ENCODE measurements around the gene TXK.

Gene TXK

DNA sequence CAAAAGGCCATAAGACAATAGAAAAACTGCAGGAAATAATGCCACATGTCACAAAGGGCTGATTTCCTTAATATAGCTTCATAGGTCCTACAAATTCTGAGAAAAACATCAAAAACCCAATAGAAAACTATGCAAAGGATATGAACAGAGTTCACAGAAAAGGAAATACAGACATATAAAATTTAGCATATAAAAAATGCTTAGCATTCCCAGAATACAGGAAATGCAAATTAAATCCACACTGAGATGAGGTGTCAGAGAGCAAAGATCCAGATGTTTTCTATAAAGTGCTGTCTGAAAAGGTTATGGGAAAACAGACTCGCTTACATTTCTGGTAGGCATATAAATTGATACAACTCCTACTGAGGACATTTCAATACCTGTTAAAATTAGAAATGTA is 33.8 kb downstream of the TXK start:
- FAIRE-seq, result no peak

DNA sequence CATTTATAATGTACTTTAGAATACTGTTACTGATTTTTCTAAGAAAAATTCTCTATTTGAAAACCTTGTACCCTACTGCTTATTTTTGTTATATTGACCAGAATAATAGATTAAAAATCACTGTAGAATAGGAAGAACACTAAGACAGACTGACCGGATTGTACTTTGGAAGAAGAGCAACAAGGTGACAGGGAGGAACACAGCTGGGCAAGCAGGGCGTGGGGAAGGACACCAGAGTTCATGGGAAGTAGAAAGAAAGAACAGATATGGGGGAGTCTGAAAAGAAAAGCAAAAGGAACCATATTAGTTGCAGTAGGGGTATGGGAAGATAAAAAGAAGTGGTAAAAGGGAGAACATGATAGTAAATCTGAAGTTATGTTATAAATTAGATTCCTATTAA is 38.6 kb downstream of the TXK start:
- FAIRE-seq, result no peak

DNA sequence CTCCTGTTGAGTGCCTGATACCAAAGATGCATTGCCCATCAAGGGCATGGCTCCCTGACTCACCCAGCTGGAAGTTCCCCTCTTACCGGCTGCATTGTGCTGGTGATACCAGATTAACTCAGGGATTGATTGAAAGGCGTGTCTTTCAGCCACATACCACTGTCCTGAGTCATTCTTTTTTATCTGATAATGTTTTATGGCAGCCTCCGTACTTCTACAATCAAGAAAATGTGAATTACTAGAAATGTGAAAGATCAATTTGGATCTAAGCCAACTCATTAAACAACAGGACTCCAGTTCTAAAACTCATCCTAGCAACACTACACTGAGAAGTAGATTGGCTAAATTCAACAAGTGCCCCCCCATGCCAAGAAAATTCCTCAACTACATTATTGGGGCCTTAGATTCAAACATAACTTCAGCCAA is 40.0 kb downstream of the TXK start:
- no peak for FAIRE-seq

DNA sequence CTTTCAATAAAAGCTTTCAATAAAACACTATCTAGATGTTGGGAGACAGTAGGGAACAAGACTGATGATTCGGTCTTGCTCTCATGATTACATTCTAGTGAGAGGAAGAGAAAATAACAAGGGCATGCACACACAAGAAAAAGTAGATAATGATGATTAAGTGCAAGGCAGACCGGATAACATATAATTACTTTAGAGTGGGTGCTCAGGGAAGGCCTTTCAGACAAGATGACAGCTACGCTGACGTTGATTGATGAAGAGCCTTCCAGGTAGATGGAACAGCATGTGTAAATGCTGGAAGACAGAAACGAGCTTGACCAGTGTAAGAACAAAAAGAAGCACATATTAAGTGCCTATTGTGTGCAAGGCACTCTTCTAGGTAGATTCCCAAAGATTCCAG is 43.4 kb downstream of the TXK start:
- no peak for FAIRE-seq

DNA sequence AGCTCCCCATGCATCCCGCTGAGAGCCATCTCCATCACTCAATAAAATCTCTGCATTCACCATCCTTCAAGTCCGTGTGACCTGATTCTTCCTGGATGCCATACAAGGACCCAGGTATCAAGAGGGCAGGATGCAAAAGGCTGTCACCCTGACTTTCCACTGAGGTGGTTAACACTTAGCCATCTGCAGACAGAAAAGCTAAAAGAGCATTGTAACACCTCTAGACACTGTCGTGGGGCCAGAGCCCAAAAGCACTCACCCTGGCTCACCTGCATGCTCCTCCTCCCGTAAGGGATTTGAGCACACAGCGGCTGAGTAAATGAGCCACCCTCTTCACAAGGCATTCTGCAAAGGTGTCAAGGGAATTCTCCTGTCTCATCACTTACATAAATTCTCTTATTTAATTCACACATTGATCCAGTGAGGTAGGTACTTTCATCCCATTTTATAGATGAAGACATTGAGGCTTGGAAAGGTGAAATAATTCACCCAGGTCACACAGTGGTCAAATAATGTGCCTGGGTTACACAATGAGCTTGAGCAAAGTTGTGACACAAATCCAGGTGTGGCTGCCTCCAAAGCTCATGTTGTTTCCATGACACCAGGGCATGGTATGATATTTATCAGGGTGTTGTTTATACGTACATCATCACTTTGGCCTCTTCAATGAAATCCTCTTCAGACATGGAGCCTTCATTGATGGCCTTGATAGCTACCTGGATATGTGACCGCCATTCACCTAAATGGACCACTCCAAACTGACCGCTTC is 48.0 kb downstream of the TXK start:
- FAIRE-seq, result no peak

DNA sequence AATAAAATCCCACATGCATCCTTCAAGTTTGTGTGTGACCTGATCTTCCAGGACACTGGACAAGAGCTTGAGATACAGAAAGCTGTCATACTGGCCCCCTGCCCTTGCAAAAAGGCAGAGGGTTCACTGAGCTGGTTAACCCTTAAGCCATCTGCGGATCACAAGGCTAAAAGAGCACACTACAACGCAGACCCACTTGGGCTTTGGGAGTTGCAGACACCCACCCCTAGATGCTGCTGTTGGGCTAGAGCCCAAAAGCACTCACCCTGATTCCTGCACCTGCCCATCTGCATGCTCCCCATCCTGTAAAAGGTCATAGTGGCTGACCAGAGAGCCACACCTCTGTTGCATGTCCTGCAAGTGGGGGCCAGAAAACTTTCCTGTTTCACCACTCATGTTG is 51.1 kb downstream of the TXK start:
- no peak for FAIRE-seq

DNA sequence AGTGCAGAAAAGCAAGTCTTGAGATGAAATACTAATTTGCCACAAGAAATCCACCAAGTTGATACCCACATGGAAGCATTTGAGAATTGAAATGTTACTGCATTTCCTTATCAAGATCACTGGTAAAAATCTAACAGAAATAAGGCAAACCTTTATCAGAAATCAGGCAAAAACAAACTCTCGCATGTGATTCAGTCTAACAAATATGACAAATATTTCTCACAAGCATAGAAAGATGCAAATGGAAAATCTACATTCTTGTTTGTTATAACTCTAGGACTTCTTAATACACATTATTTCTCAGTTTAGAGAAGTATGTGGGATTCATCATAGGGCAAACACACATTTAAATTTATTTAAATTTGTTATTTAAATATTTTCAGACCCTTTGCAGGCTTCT is 52.9 kb downstream of the TXK start:
- no peak for FAIRE-seq

DNA sequence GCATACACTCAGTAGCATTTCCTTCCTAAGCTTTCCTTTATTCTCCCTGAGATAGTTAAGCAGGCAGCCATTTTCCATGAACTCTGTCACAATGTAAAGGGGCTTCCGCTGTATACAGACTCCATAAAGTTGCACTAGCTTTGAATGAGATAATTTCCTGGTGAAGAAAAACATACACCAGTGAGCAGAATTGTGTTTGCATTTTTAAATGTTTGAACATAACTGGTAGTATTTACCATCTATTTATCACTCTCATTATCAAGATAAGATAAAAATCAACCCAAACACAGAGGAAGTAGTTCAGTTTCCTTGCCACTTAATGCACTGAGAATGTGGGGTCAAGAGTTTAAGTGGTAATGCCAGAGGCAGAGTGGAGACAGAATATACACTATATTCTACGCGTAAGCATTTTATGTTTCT is 54.1 kb downstream of the TXK start:
- FAIRE-seq, result no peak

DNA sequence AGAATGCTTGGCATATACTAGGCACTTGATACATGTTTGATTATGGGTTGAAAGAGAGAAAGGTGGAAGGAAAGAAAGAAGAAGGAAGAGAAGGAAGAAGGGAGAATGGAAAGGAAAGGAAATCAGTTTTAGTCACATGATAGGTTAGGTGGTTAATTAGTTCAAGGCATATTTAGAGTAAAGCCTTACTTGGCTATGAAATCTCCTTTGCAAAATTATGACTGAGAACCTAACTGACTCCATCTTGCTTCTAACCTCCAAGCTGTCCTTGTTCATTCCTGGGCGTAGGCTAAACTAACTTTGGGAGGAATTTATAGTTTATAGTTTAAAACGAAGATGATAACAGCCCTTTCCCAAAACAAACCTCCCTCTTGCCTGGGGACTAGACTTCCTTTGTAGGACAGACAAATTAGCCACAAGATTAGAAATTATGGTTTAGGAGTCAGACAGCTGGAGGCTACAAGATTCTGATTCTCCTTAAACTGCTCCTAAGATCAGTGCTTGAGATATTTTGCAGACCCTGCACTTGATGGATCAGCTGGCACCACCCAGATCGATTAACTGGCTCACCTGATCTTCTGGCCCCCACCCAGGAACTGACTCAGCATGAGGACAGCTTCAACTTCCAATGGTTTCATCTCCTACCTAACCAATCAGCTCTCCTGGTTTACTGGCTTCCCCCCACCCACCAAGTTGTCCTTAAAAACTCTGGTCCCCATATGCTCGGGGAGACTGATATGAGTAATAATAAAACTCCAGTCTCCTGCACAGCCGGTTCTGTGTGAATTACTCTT is 55.0 kb downstream of the TXK start:
- no peak for FAIRE-seq

DNA sequence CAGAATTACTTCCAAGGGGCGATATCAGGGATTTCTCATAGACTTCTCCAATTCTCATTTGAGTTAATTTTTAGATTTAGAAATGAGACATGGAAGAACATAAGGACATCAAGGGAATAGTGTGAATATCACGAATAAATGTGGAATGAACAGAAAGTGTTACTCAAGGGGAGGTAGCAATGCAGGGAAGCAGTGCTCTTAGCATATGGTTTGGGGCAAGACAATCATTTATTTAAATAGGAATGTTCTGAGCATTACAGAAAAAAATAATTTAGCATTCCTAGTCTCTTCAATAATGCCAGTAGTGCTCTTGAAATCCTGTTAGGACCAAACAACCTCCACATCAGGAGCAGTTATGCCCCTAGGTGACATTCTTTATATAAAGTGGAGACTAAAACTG is 55.6 kb downstream of the TXK start:
- FAIRE-seq, result no peak

DNA sequence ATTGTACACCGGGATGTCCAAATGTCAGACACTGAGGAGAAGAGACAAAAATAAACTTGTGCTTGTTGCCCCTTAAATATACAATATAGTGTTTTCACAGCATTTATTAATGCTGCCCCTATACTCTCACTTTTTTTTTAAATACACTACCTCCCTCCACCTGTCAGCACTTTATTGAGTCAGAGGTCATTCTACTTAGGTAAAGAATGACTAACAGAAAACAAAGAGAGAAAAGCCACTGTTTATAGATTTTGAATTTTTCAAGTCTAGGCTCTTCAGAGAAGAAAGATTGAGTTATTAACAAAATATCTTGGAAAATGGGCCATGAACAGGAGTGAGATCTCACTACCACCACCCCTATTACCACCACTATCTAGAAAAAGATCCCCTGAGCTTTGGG is 59.4 kb downstream of the TXK start:
- no peak for FAIRE-seq

DNA sequence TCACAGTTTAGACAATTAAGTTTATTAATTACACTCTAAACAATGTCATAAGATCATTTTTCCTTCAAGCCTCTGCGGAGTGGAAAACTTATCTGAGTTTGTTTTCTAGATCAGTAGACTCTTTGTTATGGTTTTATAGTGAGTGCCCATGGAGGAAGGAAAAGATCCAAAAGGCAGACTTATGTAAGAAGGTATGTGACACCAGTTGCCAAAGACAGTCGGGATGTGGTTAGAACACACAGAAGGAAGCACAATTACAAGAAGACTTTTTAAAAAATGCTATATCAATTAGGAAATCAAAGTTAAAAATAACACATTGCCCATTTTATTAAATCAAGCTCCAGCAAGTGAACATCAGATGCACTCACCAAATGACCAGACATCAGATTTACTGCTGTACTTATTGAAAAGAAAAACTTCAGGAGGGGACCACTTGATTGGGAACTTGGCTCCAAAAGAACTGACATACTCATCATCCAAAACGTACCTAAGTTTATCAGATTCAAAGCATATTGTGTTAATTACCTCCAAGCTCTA is 60.4 kb downstream of the TXK start:
- peak; percentile 33 for FAIRE-seq

DNA sequence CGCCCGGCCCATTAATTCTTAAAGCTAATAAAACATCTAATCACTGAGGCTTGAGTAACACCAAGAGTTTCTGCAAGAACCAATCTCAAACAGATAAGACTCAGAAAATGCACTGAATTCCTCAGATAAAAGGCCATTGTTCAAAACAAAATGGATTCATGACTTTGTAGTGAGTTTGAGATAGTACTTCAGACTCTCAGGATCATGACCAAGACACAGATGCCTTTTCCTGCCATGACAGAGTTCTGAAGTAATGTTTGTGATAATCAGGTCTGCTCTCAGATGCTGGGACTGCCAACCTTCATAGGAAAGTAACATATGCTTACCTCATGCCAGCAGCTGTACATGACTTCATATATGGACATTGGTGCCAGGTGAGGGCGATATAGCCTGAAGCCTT is 62.9 kb downstream of the TXK start:
- FAIRE-seq, result no peak

DNA sequence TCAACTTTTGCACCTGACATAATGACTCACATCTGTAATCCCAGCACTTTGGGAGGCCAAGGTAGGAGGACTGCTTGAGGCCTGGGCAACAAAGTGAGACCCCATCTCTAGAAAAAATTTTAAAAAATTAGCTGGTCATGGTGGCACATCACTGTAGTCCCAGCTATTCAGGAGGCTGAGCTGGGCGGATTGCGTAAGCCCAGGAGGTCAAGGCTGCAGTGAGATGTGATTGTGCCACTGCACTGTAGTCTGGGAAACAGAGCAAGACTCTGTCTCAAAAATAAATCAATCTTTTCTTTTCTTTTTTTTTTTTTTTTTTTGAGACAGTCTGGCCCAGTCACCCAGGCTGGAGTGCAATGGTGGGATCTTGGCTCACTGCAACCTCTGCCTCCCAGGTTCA is 65.0 kb downstream of the TXK start:
- FAIRE-seq, result no peak

DNA sequence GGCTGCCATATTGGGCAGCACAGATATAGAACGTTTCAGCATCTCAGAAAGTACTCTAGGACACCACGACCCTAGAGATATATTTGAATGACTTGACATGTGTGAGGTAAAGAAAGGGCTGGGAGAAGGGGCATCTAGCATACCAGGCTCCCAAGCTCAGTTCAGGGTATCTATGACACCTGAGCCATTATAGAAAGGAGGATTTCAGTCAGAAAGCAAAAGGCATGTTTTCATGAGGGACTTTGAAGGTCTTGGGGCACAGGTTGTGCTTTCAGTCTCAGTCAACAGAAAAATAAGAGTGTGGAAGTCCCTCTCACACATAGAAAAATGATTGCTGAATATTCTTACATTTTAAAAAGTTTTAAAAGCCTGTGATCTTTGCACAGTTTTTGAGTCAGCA is 65.9 kb downstream of the TXK start:
- FAIRE-seq, result no peak

DNA sequence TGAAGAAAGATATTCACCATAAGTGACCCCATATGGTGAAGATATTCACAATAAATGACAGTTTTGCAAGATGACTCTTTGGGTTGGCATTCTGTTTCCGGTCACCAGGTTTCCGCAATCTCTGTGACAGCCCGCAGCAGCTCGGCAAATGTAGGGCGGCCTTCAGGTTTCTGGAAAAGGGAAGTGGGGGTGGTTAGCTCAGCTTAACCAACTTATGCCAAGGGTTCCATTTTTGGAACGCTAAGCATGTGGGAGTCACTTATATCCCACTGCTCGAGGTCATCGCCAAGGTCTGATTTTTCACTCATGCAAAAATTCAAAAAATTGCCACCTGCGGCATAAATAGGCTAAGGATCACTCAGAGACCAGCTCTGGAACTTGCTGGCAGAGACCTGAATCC is 66.5 kb downstream of the TXK start:
- no peak for FAIRE-seq

DNA sequence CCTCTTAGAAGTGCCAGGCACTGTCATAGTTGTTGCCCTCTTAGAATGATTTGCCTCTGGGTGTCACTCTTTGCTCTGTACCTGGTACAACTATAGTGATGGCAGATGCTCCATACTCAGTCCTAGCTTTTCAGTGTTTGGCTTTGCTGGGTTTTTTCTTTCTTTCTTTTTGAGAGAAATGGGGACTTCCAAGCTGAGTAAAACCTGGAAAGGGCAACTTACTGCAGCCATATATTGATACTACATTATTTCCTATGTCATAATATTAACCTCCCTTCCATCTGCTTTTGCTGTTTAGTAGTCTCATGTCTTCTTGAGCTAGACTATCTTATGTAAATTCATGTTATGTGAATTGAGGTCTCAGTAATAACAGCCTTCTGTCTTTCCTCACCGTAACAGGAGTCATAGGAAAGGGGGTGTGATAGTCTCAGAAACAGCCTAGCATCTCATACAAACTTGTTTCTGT is 68.4 kb downstream of the TXK start:
- no peak for FAIRE-seq

DNA sequence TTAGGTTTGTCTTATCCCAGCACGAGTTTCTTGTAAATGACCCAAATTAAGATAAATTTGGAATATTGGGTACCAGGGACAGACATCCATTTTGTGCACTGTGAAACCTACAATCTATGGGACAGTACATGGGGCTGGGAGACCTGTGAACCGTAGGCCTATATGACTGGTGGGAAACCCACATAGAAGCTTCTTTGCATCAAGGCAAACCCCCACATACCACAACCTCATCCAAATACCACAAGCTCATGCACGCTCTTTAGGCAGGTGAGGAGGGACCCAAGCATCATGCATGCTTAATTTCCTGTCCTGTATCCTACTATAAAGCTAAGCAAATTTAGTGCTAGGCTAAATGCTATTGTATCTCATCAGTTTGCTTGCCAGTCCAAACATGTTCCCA is 69.7 kb downstream of the TXK start:
- FAIRE-seq, result no peak

DNA sequence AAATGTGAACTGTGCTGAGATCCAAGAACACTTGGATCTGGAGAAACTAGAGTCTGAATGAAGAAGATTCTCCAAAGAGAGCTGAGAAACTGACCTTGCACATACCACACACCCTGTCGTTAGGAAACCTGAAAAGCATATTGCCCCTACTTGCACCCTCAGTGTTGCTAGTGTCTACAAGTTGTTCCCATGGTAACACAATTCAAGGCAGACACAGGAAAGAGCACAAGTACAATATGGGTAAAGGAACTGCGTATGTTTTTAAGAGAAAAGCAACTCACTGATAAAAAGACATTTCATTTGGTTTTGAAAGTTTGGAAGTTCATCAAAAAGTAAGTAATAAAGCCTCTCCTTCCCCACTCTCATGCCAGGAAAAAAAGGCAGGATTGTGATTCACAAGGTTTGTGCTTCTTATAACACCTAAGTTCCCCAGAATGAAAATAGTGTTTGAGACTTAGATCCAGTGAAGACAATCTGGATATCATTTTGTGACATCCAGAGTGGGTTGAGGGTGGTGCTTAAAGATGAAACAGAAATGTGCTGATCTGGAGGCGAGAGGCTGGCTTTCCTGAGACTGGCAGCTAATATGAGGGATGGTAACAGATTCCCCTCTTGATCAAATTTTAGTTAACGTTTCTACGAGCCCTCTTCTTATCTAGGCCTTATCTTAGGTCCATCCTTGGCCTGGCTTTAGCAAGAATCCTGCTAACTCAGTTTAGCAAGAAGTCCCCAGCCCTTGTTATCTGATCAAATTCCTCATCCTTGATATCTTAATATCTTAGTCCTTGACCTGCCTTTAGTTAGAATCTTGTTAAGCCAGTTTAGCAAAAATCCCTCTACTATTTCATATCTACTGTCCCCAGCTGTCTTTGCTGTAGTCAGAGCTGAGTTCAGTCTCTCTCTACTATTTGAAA is 75.2 kb downstream of the TXK start:
- no peak for FAIRE-seq

DNA sequence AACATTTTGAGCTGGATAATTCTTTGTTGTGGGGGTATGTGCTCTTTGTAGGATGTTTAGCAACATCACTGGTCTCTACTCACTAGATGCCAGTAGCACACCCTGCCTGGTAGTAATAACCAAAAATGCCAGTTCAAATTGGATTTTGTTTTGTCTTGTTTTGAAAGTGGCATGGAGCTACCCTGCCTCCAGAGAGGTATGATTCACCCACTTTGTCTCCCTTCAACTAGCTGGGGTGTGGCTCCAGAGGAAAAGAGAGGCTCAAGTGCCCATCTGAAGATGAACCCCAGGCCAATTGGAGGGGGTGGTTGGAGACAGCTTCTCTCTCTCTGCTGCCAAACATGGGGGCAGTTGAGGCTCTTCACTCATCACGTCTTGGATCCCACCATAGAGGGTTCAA is 83.0 kb downstream of the TXK start:
- FAIRE-seq, result no peak

DNA sequence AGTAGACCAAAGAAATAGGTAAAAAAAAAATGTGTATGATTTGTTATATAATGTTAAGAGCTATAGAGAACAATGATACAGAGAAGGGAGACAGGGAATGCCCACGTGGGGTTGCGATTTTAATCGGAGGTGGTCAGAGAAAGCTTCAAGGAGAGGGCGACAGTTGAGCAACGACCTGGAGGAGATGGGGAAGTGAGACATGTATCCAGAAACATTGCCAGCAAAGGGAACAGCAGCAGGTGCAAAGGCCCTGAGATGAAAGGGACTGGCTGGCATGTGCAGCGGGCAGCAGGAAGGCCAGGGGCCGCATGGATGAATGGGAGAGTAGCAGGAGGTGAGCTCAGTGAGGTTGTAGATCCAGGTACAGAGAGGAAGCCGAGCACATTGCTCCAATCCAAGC is 84.6 kb downstream of the TXK start:
- FAIRE-seq, result no peak

DNA sequence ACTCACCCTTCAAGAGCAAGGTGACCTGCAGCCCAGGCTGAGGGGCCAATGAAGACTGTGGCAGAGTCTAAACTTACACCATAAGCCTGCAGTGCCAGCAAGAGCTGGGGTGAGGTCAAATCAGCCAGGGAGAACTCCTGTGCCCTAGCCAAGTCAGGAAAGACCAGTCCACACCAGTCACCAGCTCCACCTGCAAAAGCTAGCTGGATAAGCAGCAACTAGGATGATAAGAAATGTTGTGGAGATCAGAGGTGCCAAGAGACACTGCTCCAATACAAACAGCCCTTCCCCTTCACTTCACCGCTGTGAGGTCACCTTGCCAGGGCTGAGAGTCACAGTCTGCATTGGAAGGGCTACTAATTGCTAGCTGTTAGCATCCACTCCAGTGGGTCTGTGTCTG is 86.2 kb downstream of the TXK start:
- no peak for FAIRE-seq

DNA sequence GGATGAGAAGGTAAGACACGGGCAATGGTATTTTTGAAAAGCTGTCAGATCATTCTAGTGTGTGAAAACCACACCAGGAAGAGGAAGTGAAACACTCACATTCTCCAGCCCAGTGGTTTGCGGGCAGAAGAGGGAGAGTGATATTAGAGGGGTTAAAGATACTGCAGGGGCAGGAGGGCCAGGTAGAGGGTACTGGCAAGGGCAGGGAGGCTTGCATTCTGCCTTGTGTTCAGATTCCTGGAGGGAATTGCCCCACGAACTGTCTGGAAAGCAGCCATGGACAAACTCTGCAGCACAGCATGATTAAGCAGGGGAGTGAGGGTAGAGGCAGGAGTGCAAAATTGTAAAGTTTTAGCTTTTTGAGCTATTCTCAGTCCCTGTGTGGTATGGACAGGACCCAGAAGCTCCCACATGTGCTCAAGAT is 86.6 kb downstream of the TXK start:
- no peak for FAIRE-seq

Data from islet of Langerhans (tissue), 1 donor.